Immature natural killer cell (primary cell): Measurements from ENCODE around the gene MAP1S. TPM values are rescaled to one million over a fixed set of nuclear protein-coding genes. Genes with fewer than 3 reads are reported as not detected.

Experiments used
- polyA plus RNA-seq, 3 donors: library from polyadenylated mRNA; unstranded; fragments of 300-500 nt; fragmentation: Illumina TruSeq; gene quantifications; one replicate each; pipeline ENCODE4 v1.2.3, GENCODE V29; 2021

MAP1S gene
- polyA plus RNA-seq, 3 donors from 2014 or later = 14.7 to 51.5 (median 17.7) TPM

Other genes with a start within 250 kb of the MAP1S start
- gene SLC27A1, start 249.0 kb upstream of the MAP1S start, polyA plus RNA-seq = 10 to 100 TPM in 2 of 3 donors, 1 to 10 TPM in 1; 9.7 to 15.9 (median 15.3) TPM
- 100 to 1,000 TPM in 2 of 3 donors, 10 to 100 TPM in 1; 65.3 to 118 (median 107) TPM for gene PGLS, start 207.8 kb upstream of the MAP1S start, polyA plus RNA-seq
- 10 to 100 TPM; 16.9 to 26.8 (median 22.6) TPM for gene COLGALT1, start 163.8 kb upstream of the MAP1S start, polyA plus RNA-seq
- gene UNC13A, start 31.1 kb upstream of the MAP1S start, polyA plus RNA-seq = not detected
- gene FCHO1, start 32.0 kb downstream of the MAP1S start, polyA plus RNA-seq = 10 to 100 TPM in 1 of 3 donors, 1 to 10 TPM in 2; 2.0 to 27.0 (median 6.7) TPM
- not detected for gene B3GNT3, start 75.7 kb downstream of the MAP1S start, polyA plus RNA-seq
- gene INSL3, start 102.0 kb downstream of the MAP1S start, polyA plus RNA-seq = 1 to 10 TPM in 1 of 3 donors, under 1 TPM in 1, not detected in 1; 0.60 to 2.0 TPM
- gene JAK3, start 128.5 kb downstream of the MAP1S start, polyA plus RNA-seq = 10 to 100 TPM; 43.5 to 79.8 (median 47.4) TPM
- gene RPL18A, start 140.4 kb downstream of the MAP1S start, polyA plus RNA-seq = 1,000 to 10,000 TPM; 1,385 to 2,434 (median 1,562) TPM
- gene SLC5A5, start 152.5 kb downstream of the MAP1S start, polyA plus RNA-seq = 1 to 10 TPM in 1 of 3 donors, under 1 TPM in 1, not detected in 1; 0.75 to 1.4 TPM
- 10 to 100 TPM; 45.5 to 76.9 (median 52.1) TPM for gene CCDC124, start 213.5 kb downstream of the MAP1S start, polyA plus RNA-seq
- gene KCNN1, start 247.6 kb downstream of the MAP1S start, polyA plus RNA-seq = not detected